HG02678 (cell line): ENCODE results near the gene NECAB2.
A peak's percentile ranks its signal among the peaks of the same experiment; 100 is the strongest.

ENCODE experiments used
- ATAC-seq: cut with Tn5 transposase; IDR thresholded peaks from one replicate; pipeline ENCODE4 v1.9.1; 2021; ENCODE audit warnings: mild to moderate bottlenecking, moderate library complexity; ENCODE audit not compliant: unreplicated experiment

NECAB2 gene

GRCh38 chr16:83951544-83951943 is 16.5 kb upstream of the NECAB2 start:
- ATAC-seq = no peak

- ATAC-seq = no peak
Observed at GRCh38 chr16:83952587-83952939, 15.5 kb upstream of the NECAB2 start.

GRCh38 chr16:83952940-83953795 is 14.9 kb upstream of the NECAB2 start, which contains the start of gene OSGIN1:
TSS of gene OSGIN1 (plus strand) at chr16:83953240. CDS start at chr16:83957672, 4,432 bp downstream.
- peak; percentile 86 for ATAC-seq

GRCh38 chr16:83953796-83954576 is 14.1 kb upstream of the NECAB2 start:
- ATAC-seq = no peak

- no peak for ATAC-seq
Observed at GRCh38 chr16:83954577-83955016, 13.4 kb upstream of the NECAB2 start.

- no peak for ATAC-seq
Observed at GRCh38 chr16:83955218-83956130, 12.6 kb upstream of the NECAB2 start.

- no peak for ATAC-seq
Observed at GRCh38 chr16:83956336-83957289, 11.4 kb upstream of the NECAB2 start.

GRCh38 chr16:83957296-83957855 is 10.7 kb upstream of the NECAB2 start:
- ATAC-seq = no peak

GRCh38 chr16:83958137-83958845 is 9.8 kb upstream of the NECAB2 start:
- no peak for ATAC-seq

GRCh38 chr16:83958846-83959565 is 9.0 kb upstream of the NECAB2 start:
- ATAC-seq = no peak

- no peak for ATAC-seq
Observed at GRCh38 chr16:83959656-83960434, 8.2 kb upstream of the NECAB2 start.

- ATAC-seq = no peak
Observed at GRCh38 chr16:83960521-83961249, 7.4 kb upstream of the NECAB2 start.

GRCh38 chr16:83961591-83961990 is 6.5 kb upstream of the NECAB2 start:
- no peak for ATAC-seq

- no peak for ATAC-seq
Observed at GRCh38 chr16:83963277-83964119, 4.5 kb upstream of the NECAB2 start.

- ATAC-seq = no peak
Observed at GRCh38 chr16:83964684-83965443, 3.2 kb upstream of the NECAB2 start.
